NCI-H69 (cell line): ENCODE results near the gene PDE3A.

Experiments used
- DNase-seq: peaks from one replicate; lab custom pipeline; 2025; lab: John Stamatoyannopoulos, UW

Gene PDE3A

DNA sequence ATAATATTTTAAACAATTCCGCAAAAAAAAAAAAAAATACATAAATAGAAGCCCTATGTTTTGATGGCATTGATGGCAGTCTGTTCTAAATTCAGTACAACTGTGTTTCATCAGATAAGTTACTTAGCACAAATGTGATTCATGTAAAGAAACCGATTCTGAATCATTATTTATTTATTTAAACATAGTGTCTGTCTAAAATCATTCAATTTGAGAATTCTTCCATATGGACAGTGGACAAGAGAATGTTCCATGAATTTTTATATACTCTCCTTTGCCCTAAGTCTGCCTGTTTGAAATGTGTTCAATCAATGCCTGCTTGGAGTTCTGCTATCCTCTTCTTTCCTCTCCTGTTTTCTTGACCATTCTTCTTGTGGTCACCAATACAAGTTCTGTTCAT, 126.5 kb downstream of the PDE3A start:
- no peak for DNase-seq

DNA sequence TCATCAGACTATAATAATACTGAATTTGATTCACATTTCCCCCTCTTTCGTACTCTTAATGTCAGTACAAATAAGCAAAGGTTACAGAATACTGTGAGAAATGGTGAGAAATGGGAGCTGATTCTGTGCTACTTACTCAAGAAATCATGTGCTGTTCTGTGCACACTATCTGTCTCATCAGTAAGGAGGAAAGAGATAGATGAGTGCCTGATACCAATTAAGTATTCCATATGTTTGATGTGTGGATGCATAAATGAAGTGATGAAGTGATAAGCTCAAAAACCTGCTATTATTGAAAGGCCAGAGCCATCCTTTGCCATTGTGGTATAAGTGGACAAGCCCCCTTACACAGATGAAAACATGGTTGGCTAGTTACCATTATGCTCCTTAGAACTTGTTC, 127.7 kb downstream of the PDE3A start:
- no peak for DNase-seq

DNA sequence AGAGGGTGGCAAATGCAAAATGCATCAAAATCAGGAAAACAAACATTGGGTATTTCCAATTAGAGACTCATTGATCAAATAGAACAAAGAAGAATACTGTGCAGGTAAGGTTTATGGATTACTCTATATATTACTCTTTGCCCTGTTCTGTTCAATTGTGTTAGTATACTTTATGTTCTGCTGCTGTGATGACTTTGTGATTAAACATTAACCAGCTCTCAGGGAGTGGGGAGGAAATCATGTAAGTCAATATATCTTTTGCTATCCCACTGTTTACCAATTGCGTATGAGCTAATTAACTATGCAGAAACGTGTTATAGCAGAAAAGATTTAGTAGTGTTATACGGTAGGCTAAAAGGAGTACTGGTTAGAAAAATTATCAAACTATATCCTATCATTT, 129.4 kb downstream of the PDE3A start:
- no peak for DNase-seq

DNA sequence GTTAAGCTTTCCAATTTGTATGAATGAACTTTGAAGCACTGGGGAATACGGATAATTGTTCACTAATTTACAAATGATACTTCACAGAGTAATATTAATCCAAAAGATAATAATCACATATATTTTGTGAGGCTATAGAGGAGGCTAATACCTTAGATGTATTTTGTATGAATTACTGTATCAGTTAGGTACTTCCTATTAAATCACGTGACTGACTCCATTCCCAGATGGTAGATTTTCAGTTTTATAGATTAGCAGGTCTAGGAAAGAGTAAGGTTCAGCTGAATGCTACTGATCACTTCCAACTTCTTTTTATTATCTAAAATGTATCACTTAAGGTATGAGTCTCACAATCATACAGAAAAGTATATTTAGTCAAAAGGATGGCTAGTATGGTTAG, 133.6 kb downstream of the PDE3A start:
- no peak for DNase-seq

DNA sequence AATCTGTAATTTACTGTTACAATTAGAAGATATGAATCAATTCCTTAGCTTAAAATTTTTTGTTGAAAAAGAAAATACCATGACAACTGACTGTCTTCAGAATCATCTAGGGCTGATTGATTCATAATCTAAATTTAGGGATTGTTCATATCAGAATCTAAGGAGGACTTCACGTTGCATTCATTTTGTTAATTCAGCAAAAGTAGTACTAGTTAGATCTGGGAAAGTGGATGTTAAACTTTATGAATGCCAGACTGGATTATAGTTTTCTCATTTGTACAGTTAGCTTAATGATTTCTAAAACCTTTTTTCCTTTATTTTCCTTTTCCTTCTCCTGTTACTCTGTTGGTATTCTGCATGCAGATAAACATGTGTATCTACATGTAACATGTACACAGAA, 135.5 kb downstream of the PDE3A start:
- DNase-seq, result no peak

DNA sequence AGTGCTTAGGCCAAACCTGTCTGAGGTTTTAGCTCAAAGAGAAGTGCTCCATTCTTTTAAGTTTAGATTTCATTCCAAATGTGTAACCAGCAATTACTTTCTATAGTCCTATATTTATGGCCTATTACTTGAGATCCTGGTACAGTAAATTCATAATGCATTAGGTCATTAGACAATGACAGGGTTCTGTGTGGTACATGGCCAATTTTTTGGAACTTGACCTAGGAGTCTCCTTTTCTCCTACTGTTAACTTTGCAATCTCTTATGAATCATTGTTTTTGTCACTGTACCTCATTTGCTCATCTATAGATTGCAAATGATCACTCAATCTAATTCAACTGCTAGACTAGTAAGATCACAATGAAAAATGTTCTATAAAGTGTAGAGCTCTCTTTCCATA, 136.7 kb downstream of the PDE3A start:
- DNase-seq, result peak; percentile 86

DNA sequence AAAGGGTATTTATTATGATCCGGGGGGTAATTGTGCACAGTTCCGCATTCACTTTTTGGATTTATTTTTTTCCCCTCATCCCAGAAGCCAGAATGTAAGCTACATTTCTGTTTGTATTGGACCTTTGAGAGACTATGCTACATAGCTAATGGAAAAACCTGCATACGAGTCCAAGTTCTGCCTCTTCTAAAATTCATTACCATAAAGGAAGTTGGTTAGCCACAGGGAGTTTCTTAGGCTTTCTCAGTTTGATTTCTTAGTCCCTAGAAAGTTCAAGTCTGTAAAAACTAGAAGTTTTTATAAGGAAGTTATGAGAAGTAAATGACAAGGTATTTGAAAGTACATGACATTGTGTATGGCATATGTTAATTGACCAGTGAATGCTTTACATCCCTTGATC, 138.7 kb downstream of the PDE3A start:
- DNase-seq, result no peak

DNA sequence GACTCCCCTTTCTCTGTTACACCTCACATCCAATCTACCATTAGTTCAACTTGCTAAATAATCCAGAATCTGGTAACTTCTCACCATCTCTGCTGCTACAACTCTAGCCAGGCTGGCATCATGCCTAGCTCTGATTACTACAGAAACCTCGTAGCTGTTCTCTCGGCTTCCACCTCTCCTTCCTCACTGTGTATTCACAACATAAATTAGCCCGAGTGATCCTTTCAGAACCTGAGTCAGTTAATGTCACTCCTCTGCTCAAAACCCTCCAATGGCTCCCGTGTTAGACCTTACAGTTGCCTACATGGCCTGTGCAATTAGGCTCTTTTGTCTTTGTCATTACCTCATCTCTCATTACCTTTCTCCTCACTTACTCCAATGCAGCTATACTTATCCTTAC, 139.4 kb downstream of the PDE3A start:
- peak; percentile 84 for DNase-seq

DNA sequence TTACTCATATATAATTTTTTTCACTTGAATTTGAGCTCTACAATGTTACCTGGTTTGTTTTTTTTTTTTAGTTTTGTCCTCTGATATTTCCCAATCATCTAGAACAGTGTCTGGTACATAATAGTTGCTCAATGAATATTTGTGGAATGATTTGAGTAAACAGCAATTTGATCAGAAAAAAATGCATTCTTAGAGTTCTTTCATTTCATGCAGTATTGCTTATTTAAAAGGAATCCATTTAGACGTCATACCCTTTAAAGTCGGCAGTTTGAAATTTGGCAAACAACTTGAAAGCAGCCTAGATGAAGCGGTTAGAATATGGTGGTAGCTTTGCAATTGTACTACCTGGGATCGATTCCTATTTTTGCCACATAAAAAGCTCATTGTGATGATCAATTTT, 140.0 kb downstream of the PDE3A start:
- DNase-seq, result no peak

DNA sequence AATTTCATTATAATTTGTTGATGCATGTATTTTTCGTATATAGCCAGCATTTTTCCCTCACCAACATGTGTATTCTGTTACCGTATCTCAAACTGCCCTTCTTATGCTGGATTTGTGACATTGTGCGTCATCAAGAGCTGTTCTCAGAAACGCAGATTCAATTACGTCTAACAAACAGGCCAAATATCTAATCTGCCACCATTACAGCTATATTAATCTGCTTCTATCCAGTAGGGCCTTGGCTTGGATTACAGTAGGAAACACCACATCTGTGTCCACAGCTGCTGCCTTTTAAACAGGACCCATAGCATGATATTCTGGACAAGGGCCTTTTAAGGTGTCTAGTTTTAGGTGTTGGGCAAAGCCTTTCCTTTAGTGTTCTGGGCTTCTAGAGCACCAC, 140.6 kb downstream of the PDE3A start:
- DNase-seq, result peak; percentile 46

DNA sequence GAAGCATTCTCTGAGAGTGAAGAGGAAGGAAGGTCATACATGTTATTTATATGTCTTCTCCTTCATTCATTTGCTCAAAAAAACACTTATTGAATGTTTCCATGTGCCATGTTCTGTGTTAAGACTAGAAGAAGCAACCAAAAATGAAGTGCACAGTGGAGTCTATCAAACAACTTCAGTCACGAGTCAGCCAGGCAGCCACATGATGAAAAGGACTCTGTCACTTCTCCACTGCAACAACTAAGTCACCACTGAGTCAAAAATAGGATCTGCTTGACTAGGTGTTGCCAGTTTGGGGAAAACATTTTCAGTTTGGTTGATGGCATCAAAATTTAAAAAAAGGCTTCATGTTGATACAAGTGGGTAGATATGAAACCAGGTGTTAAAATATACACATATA, 142.5 kb downstream of the PDE3A start:
- no peak for DNase-seq

DNA sequence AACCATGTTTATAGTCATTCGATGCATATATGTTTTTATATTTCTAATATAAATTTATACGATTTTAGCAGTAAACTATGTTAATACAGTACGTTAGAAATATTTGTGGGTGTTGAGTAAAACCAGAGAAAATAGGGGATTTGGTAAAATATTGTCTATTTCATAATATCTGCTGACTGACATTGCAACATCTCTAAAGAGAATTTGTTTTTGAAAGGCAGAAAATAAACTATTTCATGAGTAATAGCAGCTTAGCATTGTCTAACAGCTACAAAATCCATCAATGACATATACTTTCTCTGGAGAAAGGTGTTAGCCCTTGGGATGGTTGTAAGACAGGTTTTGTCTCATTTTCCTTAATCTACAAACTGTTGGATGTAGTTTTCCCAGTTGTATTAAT, 144.9 kb downstream of the PDE3A start:
- no peak for DNase-seq

DNA sequence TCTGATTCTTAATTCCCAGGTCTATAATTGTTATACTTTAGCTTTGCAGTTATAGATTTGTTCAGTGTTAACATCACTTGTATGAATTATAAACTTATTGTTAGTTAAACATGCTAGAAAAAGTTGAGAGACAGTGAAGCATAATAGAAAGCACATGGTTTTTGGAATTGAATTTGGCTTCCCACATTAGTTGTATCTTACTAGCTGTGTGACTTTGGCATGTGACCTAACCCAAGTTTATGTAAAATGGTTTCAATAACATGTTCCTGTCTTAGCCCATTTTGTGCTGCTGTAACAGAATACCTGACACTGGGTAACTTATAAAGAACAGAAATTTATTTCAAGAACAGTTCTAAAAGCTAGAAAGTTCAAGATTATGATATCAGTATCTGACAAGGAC, 146.3 kb downstream of the PDE3A start:
- DNase-seq, result no peak

DNA sequence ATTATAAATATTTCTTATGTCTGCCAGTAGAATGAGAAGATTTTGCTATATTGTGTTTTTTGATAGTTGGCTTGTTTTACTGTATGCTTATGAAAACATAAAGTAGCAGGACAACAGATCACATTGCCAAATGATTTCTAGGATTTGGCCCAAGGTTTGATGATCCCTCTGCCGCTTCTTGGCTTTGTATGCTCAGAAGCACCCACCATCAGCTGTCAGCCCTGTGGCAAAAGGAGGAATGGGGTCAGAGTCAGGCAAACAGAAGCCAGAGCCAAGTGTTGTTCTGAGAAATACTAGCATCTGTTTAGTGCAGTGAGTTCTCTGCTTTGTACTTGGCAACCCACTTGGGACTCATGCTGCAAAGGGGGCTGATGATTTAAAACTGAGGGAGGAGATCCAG, 152.2 kb downstream of the PDE3A start:
- DNase-seq, result peak; percentile 32

DNA sequence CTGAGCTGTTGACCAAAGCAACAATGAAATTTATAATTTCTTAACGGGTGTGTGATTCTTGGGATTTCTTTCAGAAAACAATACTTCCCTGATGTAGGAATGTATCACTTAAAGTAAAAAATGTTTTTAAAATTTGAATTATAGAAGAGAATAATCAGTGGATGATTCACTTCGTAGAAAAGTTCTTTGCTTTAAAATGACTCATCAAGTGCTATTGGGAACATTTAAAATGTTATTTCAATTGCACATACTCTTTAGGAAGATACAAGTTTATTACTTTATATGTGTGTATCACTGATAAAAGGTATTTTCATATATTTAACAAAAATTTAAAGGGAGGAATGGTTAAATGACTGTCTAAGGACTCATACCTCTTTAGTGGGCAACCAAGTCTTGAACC, 155.3 kb downstream of the PDE3A start:
- DNase-seq, result no peak

DNA sequence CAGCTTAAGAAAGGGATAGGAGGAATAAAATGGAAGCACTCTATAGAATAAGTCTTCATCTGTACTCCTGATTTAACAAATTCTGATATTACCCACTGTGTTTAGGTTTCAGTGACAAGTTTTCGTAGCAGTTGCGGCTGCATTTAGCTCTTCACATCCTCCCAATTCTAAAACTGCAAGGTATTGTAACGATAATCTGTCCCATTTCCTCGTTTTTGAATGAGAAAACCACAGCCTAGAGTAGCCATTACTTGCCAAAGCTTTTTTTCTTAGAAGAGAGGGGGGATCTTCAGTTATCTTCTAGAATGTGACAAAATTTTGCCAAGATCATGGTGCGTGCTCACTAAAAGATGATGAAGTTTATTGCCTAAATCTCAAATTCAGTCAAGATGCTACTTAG, 155.8 kb downstream of the PDE3A start:
- DNase-seq, result no peak

DNA sequence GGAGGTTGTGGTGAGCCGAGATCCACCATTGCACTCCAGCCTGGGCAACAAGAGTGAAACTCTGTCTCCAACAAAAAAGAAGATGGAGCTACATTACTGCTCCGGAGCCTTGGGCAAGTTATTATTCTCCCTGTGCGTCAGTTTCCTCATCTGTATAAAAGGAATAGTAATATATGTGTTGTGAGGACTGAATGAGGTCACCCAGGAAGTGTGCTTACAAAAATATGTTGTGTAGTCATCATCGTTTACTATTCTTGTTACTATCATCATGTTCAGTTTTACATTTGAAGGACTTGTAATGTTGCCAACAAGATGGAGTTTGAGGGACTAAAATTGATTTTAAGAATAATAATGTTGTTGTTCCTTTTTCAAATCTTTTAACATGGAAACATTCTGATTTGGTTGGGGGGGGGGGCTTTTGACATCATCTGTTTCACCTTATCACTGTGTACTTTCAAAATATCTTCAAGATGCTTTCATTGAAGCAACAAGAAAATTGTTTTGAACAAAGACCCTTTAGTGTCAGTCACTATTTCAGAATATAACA, 156.8 kb downstream of the PDE3A start:
- DNase-seq, result no peak

DNA sequence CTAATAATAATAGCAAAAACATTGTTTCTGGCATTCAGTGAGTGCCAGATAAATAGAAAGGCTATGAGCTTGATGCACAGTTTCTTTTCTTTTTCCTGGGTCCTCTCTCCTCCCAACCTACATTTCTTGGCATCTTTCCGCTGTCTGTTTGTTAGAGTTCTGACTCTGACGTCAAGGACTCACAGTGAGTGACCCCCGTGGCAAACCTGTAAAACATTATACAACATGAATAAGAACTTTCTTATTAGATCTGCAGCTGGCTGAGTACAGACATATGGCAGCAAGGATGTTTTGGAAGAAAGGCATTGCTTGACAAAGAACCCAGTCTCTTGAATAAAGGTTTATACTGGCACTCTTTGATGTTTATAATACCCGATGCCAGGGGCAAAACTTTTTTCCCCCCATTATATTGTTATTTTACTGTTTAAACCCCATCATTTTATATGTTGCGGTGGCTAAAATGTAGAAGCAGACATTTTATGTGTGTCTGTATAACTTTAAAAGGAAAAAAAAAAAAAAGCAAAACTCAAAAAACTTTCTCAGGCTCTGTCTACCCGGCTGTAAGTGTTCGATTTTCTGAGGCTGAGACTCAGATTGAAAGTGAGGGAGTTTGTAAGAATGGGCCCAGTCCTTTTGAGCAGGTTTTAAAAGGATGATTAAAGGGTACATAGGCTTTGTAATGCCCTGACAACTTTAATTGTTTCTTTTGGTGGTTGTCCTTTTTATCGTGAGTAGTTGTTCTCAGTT, 159.3 kb downstream of the PDE3A start:
- DNase-seq, result no peak

DNA sequence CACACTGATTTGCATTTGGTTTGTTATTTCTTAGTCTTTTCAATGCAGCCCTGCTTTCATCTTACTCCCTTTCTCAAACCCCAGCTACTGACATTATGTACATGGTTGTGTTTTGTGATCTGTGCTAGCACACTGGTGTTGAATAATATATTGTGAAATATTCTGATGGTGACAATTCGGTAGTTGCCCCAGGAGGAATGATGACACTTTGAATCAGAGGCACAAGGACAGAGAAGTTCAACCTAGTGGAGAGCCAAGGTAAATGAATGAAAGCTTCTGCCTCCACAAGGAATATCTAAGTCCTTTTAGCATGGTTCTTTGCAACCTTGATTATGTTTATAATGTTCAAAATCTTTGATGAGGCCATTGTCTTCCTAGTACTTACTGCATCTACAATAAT, 159.9 kb downstream of the PDE3A start:
- DNase-seq, result peak; percentile 3

DNA sequence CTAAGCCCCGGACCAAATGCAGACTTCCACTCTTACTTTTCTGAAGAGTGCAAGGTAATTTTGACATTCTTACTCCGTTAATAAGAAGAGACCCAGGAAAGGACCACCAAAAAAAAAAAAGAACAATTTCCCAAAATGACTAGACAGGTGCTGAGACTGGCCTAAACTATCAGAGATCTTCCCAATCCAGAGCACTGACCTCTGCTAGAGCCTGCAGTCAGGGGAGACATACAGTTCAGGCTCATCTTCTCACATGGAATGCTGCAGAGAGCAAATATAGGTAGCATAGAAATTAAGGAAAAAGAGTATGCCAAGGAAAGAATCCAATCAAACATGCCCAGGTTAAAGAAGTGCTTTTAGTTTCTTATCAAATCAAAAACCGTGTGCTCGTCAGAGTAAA, 177.9 kb downstream of the PDE3A start:
- DNase-seq, result no peak

DNA sequence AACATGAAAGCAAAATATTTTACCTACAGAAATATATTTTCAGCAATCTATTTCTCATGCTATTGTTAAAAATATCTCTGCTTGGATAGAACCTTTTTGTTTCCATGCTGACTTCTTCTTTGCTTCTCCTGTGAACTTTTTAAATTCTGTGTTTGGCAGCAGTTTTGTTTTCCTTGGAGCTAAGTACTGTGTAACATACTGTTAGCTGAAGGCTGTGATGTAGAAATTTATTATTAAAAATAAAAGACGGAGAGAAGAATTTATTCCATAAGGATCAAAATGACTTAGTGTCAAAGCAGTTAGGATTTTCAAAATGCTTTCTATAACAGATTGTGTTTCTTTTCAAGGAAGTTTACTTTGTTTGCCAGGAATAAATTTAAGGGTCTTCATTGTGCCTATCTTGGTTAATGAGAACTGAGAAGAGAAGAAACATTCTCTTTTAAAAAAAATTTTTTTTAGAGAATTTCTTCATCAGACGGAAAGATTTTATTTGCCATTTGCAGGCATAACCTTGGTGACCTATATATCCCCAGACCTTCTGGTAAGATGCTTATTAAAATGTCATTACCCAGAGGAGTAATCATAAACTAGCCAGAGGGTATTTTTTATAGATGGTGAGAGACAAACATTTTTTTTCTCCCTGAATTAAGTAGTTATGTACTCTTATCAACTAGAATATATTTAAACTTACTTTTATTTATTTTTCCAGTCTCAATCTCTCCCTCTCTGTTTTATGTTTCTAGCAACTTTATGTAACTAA, 179.7 kb downstream of the PDE3A start:
- DNase-seq, result peak; percentile 33

DNA sequence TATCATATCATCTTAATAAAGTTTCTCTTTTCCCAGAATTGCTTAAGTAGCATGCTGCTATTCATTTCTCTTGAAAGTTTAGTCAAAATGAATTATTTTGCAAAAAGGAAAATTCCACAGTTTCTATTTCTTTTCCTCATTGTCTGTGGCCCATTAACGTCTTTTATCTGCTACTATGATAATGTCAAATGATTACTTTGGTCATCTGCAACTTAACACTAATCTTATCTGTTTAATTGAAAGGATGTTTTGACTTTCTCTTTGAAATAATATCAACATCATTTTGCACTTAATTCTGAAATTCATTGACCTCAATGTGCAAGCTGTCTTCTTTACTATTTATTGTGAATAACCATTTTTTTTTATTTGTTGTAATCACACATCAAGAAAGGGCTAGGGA, 180.3 kb downstream of the PDE3A start:
- DNase-seq, result no peak

DNA sequence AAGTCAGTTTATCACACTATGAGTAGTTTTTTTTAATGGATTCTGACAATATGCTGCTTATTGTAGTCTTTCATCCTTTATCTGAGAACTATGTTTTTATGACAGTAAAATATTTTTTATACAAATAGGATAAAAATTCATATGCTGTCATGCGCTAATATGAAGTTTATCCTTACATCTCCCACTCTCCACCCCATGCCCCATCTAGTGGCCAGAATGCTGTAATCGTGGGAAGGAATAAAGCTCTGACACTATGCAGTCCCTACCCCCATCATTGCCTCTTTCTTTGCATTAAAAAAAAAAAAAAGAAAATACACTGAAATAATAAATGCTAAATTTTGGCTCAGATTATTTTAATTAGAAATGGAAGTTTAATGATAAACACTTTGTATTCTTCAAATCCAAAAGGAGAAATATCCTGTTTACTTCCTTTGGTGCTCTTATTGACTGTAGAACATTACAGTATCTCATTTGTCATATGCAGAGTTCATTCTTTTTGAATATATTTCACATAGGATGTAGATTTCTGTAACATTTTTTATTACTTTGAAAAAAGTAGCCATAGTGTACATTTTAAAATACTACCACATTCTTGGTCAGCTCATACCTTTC, 180.9 kb downstream of the PDE3A start:
- DNase-seq, result peak; percentile 60
